HG03469 (cell line): ENCODE data around the gene LRMDA.

Experiments used
- ATAC-seq: cut with Tn5 transposase; IDR thresholded peaks from one replicate; pipeline ENCODE4 v1.9.1; 2021; ENCODE audit warnings: mild to moderate bottlenecking, moderate library complexity, moderate number of reproducible peaks; ENCODE audit not compliant: unreplicated experiment

LRMDA gene

DNA sequence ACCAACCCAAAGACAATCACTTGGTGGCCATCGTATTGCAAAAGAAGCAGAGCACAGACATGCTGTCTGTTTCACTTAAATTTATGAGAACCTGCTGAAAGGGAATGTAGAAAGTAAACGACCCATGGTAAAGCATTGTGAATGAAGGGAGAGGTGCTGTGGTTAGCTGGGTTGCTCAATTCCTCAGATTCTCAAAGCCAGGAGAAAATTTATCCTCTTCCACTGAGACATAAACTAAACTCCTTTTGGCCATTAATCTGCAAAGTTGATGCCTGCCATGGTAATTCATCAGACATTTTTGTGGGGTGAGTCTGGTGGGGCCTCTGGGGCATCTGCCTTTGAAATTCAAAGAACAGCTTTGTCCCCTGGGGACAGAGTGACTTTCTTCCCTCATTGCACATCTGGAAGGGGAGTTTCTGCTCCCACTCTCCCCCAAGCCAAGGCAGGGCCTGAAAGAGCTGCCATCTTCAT lies 951.0 kb downstream of the LRMDA start:
- ATAC-seq, result no peak

DNA sequence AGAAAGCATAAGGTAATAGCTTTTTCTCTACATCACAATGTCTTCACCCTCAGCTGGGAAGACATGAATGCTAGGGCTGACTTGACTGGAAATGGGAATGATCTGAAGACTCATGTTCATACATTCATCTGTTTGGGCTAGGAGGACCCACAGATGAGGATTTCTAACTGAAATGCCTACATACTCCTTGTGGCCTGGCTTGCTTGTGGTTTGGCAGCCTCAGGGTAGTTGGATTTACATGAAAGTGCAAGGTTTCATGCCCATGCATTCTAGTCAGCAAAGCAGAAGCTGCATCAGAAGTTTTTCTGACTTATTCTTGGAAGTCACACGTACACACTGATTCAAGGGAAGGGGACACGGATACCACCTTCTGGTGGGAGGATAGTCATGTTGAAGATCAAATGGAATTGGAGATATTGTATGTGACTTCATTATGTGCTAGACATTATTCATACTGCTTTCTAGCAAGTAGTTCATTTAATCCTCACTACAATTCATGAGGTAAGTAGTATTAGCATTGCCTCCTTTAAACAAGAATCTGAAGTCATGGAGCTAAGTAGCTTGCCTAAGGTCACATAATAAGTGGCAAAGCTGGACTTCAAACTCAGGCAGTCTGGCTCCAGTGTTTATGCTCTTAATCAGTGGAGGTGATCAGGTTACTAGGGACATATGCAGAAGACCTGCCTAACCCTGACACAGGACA lies 957.0 kb downstream of the LRMDA start:
- no peak for ATAC-seq

DNA sequence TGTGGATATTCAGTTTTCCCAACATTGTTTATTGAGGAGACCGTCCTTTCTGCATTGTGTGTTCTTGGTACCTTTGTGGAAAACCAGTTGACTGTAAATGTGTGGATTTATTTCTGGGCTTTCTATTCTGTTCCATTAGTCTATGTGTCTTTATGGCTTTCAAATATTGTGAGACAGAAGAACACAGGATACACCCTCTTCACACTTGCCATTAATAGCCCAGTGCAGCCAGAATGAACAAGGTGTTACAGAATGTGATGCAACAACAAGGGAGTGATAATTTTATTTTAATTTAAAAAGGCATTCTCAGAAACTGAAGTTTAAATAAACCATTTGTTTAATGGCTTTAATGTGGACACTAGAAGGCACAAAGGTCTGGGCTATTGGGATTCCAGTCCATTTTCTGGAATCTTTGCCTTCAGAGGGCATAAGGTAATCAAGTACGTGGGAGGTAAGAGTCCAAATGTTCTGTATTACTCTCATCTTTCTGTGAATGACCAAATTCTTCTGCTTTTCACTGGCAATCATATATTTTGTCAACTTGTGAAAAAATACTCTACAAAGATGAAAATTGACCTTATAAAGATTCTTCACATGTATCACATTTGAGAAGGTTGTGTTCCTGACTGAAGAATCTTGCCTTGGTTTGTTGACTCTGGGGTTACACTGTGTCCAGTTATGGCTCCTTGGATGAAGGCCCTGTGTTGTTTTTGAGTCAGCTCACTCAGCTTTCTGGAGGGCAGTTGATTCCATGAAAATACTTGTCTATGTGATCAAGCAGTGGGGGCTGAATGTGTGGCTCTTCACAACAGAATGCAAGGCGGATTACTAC lies 962.7 kb downstream of the LRMDA start:
- ATAC-seq, result no peak

DNA sequence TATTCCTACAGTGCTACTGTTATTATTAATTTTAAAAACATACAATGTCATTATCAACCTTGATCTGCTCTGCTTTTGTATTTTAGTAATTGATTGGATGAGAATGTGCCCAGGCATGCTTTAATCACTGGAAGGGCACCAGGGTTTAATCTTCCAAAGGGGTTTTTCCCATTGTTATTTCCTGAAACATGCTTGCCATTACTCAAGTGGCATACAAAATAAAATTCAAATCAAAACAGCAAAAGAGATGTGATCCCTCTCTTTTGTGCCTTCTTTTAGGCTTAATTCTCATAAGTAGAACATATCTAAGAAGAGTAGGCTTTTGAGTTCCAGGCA lies 963.3 kb downstream of the LRMDA start:
- no peak for ATAC-seq

DNA sequence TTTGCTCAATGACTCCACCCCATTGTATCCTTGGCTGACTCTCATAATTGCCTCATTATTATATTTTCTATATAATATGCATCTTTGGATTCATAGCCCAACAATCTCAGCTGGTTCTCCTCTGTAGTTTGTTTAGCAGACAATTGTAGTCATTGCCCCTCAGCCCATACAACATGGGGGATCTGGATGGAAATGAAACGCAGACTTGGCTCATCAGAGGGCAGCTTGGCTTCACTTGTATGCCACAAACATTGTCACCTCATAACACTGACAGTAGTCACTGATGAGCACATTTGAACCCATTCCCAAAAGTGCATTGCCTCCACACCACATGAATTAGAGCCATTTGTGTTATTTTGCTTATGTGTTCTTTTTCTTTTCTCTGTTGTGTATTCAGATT lies 963.8 kb downstream of the LRMDA start:
- ATAC-seq, result no peak

DNA sequence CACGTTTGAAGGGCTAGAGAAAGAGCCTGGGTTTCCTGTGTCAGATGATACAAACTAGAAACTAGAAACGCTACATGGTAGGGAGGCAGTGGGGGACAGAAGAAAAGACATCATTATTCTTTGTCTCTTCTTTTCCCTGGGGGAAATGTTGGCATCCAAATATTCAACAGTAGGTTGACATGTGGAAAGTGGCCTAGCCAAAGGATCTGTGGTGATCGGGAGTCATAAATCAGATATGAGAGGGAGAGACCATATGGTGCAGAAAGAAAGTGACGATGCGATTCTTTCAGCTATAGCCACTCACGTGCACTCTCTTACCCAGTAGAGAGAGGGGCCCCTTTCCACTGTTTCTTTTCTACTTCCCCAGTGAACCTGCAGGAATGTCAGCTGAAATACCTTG lies 964.7 kb downstream of the LRMDA start:
- no peak for ATAC-seq

DNA sequence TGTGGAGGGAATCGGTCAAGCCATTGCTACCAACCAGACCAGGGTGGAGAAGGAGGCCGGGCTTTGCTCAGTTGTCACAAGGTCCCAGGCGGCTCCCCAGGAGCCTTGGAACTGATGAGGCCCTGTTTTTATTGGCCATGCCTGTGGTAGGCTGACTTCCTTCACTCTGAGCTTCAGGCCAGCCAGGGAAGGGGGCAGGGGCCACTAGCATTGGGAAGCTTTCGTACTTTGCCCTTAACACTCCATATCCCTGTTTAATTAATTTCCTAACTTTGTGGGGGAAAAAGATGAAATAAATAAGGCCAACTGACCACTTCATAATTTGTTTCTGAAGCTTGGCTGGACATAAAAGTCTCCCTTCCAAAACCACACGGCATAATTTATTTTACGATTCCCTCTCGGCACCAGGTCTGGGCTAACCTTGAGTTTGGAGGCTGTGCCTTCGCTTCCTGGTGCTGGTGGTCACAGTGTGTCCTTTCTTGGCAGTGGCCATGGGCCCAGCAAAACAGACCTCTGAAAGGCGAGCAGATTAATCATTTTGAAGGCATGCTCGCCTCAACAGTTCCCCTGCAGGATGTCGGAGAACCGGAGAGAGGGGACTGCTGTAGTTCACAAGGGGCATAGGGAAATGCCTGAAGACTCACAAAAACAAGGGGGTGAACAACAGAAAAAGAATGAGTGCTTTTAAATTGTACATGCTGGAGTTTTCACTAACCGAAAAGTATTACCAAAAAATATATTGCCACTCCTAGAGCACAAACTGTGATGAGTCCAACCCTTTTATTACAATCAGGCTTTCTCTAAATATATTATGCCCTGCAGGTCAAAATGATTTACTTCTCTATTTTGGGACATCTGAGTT lies 966.0 kb downstream of the LRMDA start:
- ATAC-seq, result no peak

DNA sequence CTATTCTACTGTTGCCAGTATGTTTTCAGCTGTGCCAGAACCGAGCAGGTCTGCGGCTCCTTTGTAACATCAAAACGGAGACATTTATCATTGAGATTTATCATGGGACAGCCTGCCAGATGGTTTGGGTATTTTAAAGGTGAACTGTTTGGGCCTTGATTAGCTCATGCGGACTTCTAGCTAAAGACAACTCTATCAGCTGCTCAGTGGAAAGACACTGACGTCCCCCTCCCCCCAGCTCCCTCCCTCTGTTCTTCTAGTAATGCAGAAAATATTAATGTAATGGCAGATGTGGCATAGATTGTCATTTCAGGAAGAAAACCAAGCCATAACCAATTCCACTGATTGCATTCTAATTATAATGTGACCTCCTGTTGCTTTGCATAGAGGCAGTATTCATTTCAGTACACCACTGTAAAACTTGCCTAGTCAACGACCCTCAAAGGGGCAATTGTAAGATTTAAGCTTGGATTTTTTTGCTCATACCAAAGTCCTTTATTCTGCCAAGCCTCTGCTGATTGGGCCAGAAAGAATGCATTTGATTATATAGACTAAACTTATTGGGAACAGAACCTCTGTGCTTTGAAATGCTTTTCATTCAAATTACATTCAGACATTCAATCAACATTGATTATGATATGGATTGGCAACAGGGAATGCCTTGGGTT lies 966.8 kb downstream of the LRMDA start:
- no peak for ATAC-seq

DNA sequence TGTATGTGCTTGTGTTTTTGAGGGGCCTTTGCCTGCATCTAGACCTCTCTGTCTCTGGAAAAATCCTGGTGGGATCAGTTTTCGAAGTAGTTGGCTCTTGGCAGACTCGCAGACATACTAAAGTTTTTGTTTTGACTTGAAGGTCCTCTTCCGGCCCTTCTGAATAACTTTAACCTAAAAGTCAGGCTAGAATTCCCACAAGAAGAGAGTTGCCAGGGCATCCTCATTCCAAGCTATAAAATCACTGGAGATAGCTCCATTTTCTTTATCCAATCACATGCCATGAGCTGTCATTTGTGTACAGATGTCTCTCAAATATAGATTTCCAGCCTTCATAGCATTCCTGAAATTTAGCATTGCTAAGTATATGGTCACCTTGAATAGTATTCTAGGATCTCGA lies 967.8 kb downstream of the LRMDA start:
- ATAC-seq, result no peak

DNA sequence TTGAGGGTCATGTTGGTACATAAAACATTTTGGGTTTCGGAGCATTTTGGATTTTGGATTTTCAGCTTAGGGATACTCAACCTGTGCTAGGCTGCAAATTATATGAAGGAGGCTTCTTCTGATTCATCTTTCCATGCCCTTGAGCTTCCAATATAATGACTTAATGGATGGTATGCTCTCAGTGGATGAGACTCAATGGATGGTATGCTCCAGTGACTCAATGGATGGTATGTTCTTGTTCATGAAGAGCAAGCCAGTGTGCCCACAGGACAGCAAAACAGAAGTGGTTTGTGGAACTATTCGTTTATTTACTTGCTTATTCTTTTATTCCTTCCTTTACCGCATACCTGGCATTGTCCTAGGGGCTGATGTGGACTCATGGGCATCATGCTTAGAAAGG lies 969.6 kb downstream of the LRMDA start:
- ATAC-seq, result no peak

DNA sequence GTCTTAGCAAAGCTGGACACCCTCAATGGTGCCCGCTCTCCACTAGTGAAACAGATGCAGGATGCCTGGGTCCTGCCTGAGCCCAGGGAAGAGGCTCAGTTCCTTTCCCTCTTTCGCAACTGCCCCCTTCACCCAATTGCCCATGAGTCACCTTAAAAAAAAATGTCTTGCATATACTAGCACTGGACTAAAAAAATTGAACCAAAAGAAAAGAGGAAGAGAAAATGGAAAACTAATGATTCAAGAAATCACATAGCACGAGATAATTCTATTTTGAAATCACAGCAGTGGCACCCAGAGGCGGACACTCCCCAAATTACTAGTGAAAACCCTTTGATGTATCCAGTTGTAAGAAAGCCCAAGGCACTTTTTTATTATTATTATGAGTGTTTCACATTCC lies 972.5 kb downstream of the LRMDA start:
- no peak for ATAC-seq

DNA sequence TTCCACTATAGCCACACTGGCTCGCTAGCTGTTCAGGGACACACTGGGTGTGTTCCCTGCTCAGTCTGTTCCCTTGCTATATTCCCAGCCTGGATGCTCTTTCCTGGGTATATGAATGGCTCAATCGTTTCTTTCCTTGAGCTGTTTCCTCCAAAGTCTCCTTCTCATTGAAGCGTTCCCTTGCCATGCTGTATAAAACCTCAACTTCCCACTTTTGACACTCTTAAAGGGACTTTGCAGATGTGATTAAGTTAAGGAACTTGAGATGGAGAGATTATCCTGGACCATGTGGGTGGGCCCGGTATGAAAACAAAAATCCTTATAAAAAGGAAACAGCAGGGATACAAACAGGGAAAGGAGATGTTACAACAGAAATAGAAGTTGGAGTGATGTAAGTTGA lies 973.1 kb downstream of the LRMDA start:
- no peak for ATAC-seq

DNA sequence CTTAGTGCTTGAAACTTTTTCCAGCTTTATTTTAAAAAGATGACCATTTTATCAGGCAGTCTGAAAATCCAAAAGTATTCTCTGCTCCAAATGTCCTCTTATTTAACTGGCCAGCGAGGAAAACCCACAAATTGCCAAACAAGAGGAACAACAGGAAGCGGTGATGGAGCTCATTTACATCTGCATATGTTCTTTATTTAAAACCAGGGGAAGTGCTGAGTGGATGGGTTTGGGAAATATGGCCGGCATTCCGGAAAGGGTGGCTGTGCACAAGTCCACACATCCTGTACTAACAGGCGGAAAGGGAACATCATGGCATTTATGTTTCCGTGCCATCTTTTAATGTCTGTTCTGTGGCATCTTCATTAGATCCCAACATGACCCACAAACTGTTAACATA lies 974.5 kb downstream of the LRMDA start:
- ATAC-seq, result no peak

DNA sequence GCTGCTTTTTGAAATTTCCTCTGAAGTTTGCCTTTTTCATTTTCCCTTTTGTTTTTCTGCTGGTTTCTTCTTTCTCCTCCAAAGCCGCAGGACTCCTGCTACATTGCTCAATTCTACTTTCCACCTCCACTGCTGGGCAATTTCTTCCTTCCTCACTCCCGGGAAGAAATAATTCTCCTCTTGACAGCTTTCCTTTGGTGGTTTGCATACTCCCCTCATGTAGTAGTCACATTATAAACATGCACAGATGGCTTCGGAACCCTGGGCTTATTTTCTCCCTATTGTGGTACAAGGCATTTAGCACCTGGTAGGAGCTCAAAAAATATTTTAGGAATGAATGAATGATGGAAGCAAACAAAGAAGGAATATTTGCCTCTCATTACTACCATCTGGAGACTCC lies 977.2 kb downstream of the LRMDA start:
- no peak for ATAC-seq

DNA sequence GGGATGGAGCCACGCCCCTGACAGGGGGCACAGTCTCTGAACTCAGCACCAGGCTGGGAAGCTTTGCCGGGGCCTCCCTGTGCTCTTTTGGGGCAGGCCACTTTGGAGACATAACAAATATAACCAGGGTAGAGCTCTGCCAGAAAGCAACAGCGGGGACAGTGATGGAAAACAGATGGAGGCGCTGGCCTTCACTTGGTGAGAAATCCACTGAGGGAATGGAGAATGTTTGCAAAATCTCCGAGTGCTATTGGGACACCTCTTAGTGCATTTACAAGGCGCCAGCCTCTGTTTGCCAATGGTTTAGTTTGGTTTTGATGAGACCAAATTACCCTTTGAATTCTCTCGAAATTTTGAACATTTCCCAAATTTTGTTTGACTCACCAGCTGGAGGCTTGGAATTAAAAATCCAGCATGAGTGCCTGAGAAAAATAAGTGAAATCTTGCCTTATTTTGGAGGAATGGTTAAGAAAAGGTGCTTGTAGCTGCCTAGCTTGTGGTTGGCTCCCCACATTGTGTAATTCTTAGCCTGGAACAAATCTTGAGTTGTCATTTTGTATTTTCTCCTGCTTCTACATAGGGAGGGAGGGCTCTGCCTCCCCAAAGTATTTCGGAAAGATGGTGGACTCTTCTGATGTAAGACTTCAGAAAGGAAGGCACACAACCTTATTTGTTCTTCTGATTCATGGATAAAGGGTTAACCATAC lies 980.5 kb downstream of the LRMDA start:
- no peak for ATAC-seq

DNA sequence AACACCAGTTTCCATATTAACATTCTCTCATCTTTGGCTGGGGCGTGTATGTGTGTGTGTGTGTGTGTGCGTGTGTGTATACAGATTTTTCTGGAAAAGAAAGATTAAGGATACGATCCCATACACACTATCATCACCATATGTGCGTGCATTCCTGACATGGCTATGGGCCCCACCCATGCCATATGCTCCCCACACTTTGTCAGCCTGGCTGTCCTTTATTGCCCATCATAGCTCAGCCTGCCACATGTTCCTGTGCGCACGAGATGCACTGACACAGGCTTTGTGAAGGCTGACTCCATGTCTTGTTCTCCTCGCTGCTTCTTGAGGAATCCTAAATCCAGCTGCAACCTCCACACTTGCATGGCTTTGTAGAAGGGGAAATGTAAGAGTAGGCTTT lies 984.1 kb downstream of the LRMDA start:
- no peak for ATAC-seq

DNA sequence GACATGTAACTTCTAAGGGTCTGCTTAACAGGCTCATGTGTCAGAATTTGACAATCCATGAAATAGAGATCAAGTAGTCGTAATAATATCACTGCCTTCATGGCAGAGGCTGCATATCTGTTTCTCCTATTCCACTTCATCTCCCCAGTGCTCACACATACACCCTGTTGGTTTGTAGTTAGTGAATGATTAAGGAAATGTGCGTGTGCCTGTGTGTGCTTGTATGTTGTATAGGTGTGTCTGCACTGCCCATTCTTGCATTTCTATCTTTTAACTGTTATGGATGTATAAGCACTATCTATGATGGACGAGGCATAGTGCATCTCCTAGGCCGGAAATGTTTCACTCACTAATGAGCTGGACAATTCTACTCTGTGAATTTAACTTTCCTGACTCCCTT lies 985.2 kb downstream of the LRMDA start:
- ATAC-seq, result no peak

DNA sequence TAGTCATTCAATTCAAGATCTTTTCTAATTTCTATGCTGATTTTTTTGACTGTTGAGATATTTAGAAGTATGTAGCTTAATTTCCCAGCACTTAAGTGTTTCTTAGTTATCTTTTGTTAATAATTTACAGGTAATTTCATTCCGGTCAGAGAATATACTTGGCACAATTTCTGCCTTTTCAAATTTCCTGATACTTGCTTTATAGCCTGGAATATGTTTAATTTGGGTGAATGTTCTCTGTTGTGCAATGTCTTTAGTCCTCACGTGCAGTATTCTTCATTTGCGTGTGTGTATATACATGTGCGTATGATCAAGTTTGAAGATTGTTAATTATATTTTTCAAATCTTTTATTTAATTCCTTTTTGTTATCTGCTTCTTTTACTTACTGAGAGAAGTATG lies 989.3 kb downstream of the LRMDA start:
- ATAC-seq, result no peak

DNA sequence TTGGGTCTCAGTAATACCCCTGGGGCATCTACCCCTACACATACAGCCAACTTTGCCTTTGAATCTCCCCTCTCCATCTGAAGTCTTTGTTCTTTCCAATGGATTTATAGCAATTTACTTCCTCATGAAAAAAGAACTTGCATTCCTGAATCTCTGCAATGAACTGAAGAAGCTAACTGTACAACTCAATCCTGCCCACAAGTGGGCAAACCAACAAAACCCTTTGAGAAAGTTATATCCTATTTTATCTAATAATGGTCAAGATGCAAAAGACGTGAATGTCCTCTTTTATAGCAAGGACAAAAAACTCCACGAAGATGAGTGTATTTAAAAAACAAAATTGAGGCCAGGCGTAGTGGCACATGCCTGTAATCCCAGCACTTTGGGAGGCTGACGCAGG lies 991.3 kb downstream of the LRMDA start:
- no peak for ATAC-seq

DNA sequence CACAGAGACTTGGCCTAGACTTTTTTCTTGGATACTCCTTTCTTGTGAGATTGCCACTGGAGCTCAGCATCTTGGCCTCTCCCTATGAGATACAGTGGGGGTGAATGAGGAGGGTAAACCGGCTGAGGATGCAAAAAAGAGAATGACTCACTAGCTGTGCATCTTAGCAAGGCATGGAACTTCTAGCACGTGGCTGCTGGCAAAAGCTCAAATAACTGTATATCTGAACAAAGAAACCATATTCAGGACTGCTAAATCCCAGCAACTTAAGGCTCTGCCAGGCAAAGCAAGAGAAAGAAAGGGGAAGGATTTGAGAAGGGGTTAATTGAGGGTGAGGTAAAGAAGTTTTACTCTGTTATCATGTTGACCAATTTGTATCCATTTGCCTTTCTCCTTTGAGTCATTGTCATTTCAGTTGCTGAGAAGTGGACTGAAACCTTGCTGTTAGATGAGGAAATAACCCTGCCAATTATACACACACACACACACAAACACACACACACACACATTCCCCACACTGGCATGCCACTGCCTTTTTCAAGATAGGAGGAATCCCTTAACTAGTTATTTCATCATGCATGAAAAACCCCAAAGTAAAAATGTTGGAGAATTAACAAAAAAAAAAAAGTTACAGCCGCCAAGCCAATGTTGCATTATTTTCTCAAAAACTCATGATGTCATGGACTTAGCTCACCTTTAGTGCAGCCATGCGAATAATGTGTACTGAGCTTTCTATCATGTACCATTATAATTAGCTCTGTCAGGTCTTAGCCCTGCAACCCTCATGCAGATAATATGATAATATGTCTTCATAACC lies 997.3 kb downstream of the LRMDA start:
- no peak for ATAC-seq
